Lung (tissue), 12 donors: ENCODE measurements around the gene CFAP20DC. TPM values are rescaled to one million over a fixed set of nuclear protein-coding genes. Genes with fewer than 3 reads are reported as not detected.

Source experiments
- ATAC-seq: fragments of 200-7000 bp; cut with Tn5 transposase; one replicate; pipeline ENCODE4 v1.9.1; 2020; ENCODE audit warnings: moderate number of reproducible peaks; ENCODE audit not compliant: insufficient read depth, low FRiP score
- DNase-seq, 3 donors: peaks; one replicate each; pipeline ENCODE4 v3.0.0-alpha.2; 2013 to 2017
- H3K27ac ChIP-seq, 2 donors: one replicate each; pipeline ENCODE4 v1.5.1; 2013; ENCODE audit warnings: mild to moderate bottlenecking in 2 of 2, moderate library complexity in 2 of 2, control low read depth in 1 of 2, inconsistent platforms in 1 of 2, low read depth in 1 of 2, low read length in 1 of 2
- H3K27me3 ChIP-seq, 3 donors: one replicate each; pipeline ENCODE4 v1.5.1; 2013; ENCODE audit warnings: low read length in 2 of 3; ENCODE audit not compliant: control insufficient read depth in 3 of 3, insufficient read depth in 3 of 3
- H3K36me3 ChIP-seq, 4 donors: one replicate each; pipeline ENCODE4 v1.5.1; 2013; ENCODE audit warnings: low read length in 4 of 4, mild to moderate bottlenecking in 1 of 4, moderate library complexity in 1 of 4; ENCODE audit not compliant: control insufficient read depth in 4 of 4, insufficient read depth in 4 of 4
- H3K4me1 ChIP-seq, 5 donors: one replicate each; pipeline ENCODE4 v1.5.1; 2013; ENCODE audit warnings: low read length in 5 of 5, mild to moderate bottlenecking in 2 of 5, moderate library complexity in 1 of 5; ENCODE audit not compliant: control insufficient read depth in 5 of 5, insufficient read depth in 5 of 5
- H3K4me3 ChIP-seq: one replicate; pipeline ENCODE4 v1.5.1; 2013; ENCODE audit warnings: mild to moderate bottlenecking, control low read depth, moderate library complexity
- H3K9ac ChIP-seq, 2 donors: one replicate each; pipeline ENCODE4 v1.5.1; 2013; ENCODE audit warnings: low read length in 2 of 2, control low read depth in 1 of 2; ENCODE audit not compliant: insufficient read depth in 1 of 2
- H3K9me3 ChIP-seq, 4 donors: one replicate each; pipeline ENCODE4 v1.5.1; 2013; ENCODE audit warnings: low read length in 3 of 4, mild to moderate bottlenecking in 1 of 4, moderate library complexity in 1 of 4; ENCODE audit not compliant: control insufficient read depth in 4 of 4, insufficient read depth in 3 of 4
- WGBS, 2 donors: extraction: QIAGEN DNeasy Blood & Tissue Kit; methylation state at CpG; one replicate each; pipeline ENCODE4 v1.1.7; 2013; 5-methylcytosine and 5-hydroxymethylcytosine counted together
- polyA plus RNA-seq, 2 donors: library from polyadenylated mRNA; stranded (reverse); fragments of 200-250 nt; gene quantifications; one replicate each; pipeline ENCODE4 v1.2.1, GENCODE V29; 2013
- total RNA-seq, 2 donors: library from RNA; depleted of rRNA in 1 of 2; stranded (reverse); fragments of >200 nt in 1 of 2; gene quantifications; one replicate each; pipeline ENCODE4 v1.2.1, GENCODE V29; 2014 to 2021
- TF ChIP-seq, protein P1 (sequence below): IDR thresholded peaks from 2 replicates; pipeline ENCODE4 v1.5.1; 2012; ENCODE audit warnings: mild to moderate bottlenecking; ENCODE audit errors: control extremely low read depth, extremely low read depth
- donor health status: control.
- donor health status: control.
- donor health status: Bipolar disorder and iron deficiency.
- donor health status: healthy.
- donor health status: DM: yes; HTN: yes; CAD: no.

Gene CFAP20DC
- total and polyA plus RNA-seq, 4 donors, result 0.47 to 5.4 (median 1.5) TPM

DNA sequence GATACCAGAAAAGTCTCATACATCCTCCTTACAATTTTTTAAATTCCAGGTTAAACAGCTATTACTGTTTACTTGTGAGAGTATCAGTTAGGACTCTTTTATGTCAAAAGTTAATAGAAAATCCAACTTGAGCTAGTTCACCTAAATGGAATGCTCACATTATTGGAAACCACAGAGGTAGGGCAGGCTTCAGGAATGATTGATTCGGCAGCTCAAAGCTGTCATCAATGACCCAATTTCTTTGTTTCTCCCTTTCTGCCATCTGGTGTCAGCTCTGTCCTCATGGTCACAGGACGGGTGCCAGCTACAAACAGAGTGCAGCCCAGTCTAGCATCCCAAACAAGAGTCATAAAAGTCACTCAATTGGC lies 32.2 kb downstream of the CFAP20DC start:
- TF ChIP-seq, protein P1, sequence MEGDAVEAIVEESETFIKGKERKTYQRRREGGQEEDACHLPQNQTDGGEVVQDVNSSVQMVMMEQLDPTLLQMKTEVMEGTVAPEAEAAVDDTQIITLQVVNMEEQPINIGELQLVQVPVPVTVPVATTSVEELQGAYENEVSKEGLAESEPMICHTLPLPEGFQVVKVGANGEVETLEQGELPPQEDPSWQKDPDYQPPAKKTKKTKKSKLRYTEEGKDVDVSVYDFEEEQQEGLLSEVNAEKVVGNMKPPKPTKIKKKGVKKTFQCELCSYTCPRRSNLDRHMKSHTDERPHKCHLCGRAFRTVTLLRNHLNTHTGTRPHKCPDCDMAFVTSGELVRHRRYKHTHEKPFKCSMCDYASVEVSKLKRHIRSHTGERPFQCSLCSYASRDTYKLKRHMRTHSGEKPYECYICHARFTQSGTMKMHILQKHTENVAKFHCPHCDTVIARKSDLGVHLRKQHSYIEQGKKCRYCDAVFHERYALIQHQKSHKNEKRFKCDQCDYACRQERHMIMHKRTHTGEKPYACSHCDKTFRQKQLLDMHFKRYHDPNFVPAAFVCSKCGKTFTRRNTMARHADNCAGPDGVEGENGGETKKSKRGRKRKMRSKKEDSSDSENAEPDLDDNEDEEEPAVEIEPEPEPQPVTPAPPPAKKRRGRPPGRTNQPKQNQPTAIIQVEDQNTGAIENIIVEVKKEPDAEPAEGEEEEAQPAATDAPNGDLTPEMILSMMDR, result no peak
- H3K4me3 ChIP-seq, result no peak overlapping the region
- WGBS, 2 donors, result 83 to 84% methylated on average over 2 of the region's 2 CpGs
- no peak overlapping the region for H3K27ac ChIP-seq
- peaks cover 0 to 3% (median 0%) of the 10 kb centered on the region in 4 donors for H3K9me3 ChIP-seq
- H3K9ac ChIP-seq, result no peak overlapping the region
- DNase-seq, result peak in 1 of 3 donors; percentile 8
- no peak for ATAC-seq
- H3K4me1 ChIP-seq, result no peaks in the 10 kb centered on the region
- no peaks in the 10 kb centered on the region for H3K36me3 ChIP-seq
- no peaks in the 10 kb centered on the region for H3K27me3 ChIP-seq

DNA sequence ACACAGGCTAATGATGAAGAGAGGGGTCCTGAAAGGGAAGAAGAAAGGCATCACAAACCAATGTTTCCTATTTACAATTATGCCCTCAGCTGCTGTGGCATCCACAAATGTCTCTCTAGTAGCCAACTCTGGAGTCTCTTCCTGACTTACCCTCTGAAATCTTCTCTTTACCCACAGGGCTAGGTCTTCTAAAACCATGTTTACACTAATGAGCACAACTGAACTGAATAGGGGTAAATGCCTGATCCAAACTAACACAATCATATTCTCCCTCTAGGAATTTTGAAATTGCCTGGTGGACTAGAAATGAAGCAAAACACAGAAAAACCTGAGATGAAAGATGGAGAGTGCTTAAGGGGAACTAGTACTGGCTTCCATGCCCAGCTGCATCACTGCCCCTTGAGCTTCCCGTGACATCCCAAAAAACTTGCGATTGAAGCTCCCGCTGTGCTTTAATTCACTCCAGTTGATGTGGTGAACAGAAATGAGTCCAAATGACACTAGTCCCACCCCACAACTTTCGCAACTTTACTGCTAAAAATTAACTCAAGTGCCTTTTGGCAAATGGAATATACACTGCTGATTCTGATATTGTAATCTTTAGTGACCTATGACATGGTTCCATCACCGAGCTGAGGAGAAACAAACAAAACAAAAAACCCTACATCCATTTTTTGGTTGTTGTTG lies 32.8 kb downstream of the CFAP20DC start:
- Histone ChIP-seq H3K4me1 (no peaks in the 10 kb centered on the region), H3K27ac (no peak overlapping the region), H3K27me3 (no peaks in the 10 kb centered on the region), H3K9ac (no peak overlapping the region), H3K4me3 (no peak overlapping the region), H3K36me3 (no peaks in the 10 kb centered on the region), H3K9me3 (peaks cover 0 to 3% (median 0%) of the 10 kb centered on the region in 4 donors)
- TF ChIP-seq, protein P1, result no peak
- DNase-seq, result no peak
- WGBS, 2 donors, result 75 to 90% methylated on average over 5 of the region's 5 CpGs
- no peak for ATAC-seq

DNA sequence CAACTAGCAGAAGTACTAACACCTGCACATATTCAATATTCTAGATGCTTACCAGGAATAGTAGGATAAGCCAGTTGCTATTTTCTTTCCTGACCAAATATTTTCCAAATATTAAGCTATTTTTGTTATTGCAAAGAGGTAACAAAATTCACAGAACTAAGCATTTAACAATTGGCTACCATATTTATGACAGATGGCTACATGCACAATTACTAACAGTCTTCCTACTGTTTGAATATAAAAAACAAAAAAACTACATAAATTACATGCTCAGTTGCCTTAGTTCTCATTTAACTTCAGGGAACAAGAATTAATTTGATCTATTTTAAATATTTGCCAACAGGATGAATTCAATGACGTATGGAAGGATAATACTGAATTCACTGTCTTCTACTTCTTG lies 36.2 kb downstream of the CFAP20DC start:
- DNase-seq, result no peak

More for the DNA sequence above, 36.2 kb downstream of the CFAP20DC start:
- no peaks in the 10 kb centered on the region for H3K4me1 ChIP-seq
- WGBS, 2 donors, result 88 to 92% methylated on average over 1 of the region's 1 CpG
- no peak overlapping the region for H3K27ac ChIP-seq
- H3K9me3 ChIP-seq, result peaks cover 0 to 3% (median 0%) of the 10 kb centered on the region in 4 donors
- H3K27me3 ChIP-seq, result no peaks in the 10 kb centered on the region
- no peak overlapping the region for H3K9ac ChIP-seq
- TF ChIP-seq, protein P1, result no peak
- H3K4me3 ChIP-seq, result no peak overlapping the region
- H3K36me3 ChIP-seq, result no peaks in the 10 kb centered on the region
- ATAC-seq, result no peak
